Coronary artery (tissue), 2 donors: ENCODE data around the gene ARRB1.

ENCODE experiments used
- DNase-seq: peaks from one replicate; pipeline ENCODE4 v3.0.0-alpha.2; 2017; ENCODE audit warnings: low spot score
- H3K27ac ChIP-seq, 2 donors: fragments of 200-600 bp; sonication (generic); one replicate each; pipeline ENCODE4 v1.5.1; 2016 to 2019
- H3K4me3 ChIP-seq: fragments of 200-600 bp; sonication (generic); 2 replicates; pipeline ENCODE4 v1.5.1; 2016; ENCODE audit warnings: mild to moderate bottlenecking, moderate library complexity
- CTCF ChIP-seq: fragments of 200-600 bp; sonication (generic); IDR thresholded peaks from one replicate; pipeline ENCODE4 v1.5.1; 2019; ENCODE audit warnings: antibody characterized with exemption

Gene ARRB1

GRCh38 chr11:75319035-75319877, 32.2 kb downstream of the ARRB1 start:
- no peak for DNase-seq
- Histone ChIP-seq H3K27ac (no peak overlapping the region), H3K4me3 (no peak overlapping the region)

GRCh38 chr11:75317446-75318122, 33.9 kb downstream of the ARRB1 start:
- H3K27ac ChIP-seq: no peak overlapping the region
- no peak for TF ChIP-seq CTCF
- no peak for DNase-seq

More at GRCh38 chr11:75319035-75319877, 32.2 kb downstream of the ARRB1 start:
- no peak for TF ChIP-seq CTCF

GRCh38 chr11:75315439-75315805, 36.0 kb downstream of the ARRB1 start:
- H3K27ac ChIP-seq: peak overlapping the region in 1 of 2 donors; percentile 2
- TF ChIP-seq CTCF: no peak
- no peak overlapping the region for H3K4me3 ChIP-seq
- no peak for DNase-seq

More at GRCh38 chr11:75317446-75318122, 33.9 kb downstream of the ARRB1 start:
- H3K4me3 ChIP-seq: no peak overlapping the region

GRCh38 chr11:75314771-75315438, 36.6 kb downstream of the ARRB1 start:
- no peak for TF ChIP-seq CTCF
- DNase-seq: no peak
- peak overlapping the region in 1 of 2 donors; percentile 2 for H3K27ac ChIP-seq

GRCh38 chr11:75313513-75314272, 37.8 kb downstream of the ARRB1 start:
- peak overlapping the region; percentile 19 to 93 for H3K27ac ChIP-seq
- DNase-seq: no peak
- no peak overlapping the region for H3K4me3 ChIP-seq
- TF ChIP-seq CTCF: no peak

More at GRCh38 chr11:75314771-75315438, 36.6 kb downstream of the ARRB1 start:
- H3K4me3 ChIP-seq: no peak overlapping the region

GRCh38 chr11:75312346-75312745, 39.1 kb downstream of the ARRB1 start:
- no peak for DNase-seq
- Histone ChIP-seq H3K4me3 (peak overlapping the region; percentile 68), H3K27ac (peak overlapping the region; percentile 56 to 93)
- no peak for TF ChIP-seq CTCF
